Peyer's patch (tissue), 4 donors: Measurements from ENCODE around the gene B3GALNT2.

ENCODE experiments used
- POLR2A ChIP-seq, 2 donors: fragments of 450-650 bp; IDR thresholded peaks; one replicate each; pipeline ENCODE4 v1.5.1; 2017; ENCODE audit warnings: antibody characterized with exemption in 2 of 2, mild to moderate bottlenecking in 2 of 2, moderate library complexity in 2 of 2
- TF ChIP-seq, protein P1 (sequence below), 6 experiments: fragments of 450-650 bp in 4 of 6; fragments of 200-600 bp in 2 of 6; sonication (generic) in 1 of 6; IDR thresholded peaks; one replicate each; pipeline ENCODE4 v1.5.1; 2017 to 2019; ENCODE audit warnings: antibody characterized with exemption in 6 of 6, mild to moderate bottlenecking in 3 of 6, moderate library complexity in 1 of 6

DNA sequence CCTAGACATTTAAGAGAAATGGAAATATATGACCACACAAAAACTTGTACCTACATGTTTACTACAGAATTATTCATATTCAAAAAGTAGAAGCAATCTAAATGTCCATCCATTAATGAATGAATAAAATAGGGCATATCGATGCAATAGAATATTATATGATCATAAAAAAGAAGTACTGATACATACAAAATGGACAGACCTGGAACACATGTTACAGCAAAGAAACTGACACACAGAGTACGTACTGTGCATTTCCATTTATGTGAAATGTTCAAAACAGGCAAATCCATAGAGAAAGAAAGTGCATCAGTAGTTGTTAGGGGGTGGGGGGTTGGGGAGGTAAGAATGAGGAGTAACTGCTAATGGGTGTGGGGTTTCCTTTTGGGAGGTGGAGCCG is 39.2 kb downstream of the B3GALNT2 start:
- TF ChIP-seq, protein P1, sequence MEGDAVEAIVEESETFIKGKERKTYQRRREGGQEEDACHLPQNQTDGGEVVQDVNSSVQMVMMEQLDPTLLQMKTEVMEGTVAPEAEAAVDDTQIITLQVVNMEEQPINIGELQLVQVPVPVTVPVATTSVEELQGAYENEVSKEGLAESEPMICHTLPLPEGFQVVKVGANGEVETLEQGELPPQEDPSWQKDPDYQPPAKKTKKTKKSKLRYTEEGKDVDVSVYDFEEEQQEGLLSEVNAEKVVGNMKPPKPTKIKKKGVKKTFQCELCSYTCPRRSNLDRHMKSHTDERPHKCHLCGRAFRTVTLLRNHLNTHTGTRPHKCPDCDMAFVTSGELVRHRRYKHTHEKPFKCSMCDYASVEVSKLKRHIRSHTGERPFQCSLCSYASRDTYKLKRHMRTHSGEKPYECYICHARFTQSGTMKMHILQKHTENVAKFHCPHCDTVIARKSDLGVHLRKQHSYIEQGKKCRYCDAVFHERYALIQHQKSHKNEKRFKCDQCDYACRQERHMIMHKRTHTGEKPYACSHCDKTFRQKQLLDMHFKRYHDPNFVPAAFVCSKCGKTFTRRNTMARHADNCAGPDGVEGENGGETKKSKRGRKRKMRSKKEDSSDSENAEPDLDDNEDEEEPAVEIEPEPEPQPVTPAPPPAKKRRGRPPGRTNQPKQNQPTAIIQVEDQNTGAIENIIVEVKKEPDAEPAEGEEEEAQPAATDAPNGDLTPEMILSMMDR (IDR thresholded peaks at IDR 0.05): no peak
- no peak for TF ChIP-seq POLR2A (IDR thresholded peaks at IDR 0.05)
